Activated naive CD4-positive, alpha-beta T cell treated with anti-CD3 and anti-CD28 coated beads, Interleukin-2, amount 10 ng/mL, durations not matched to agents 7 days and 5 days (primary cell): ENCODE results near the gene DDX51.
"Not testable (repeated sequence)": the region's sequence is repeated elsewhere in the genome, so short reads cannot be mapped to it uniquely, and the experiment has no call there.

ENCODE experiments used
- CTCF ChIA-PET: fragments of 350-600 bp; sonication (Branson Sonifier 250); formaldehyde crosslinking; loops from one replicate; lab custom pipeline; 2021; ENCODE audit warnings: antibody characterized with exemption; lab: Charles Lee
- DNase-seq: peaks from one replicate; pipeline ENCODE4 v3.0.0-alpha.2; 2020
- H3K27ac Mint-ChIP-seq: one replicate; pipeline ENCODE4 v1.8.0; 2021; ENCODE audit warnings: mild to moderate bottlenecking, moderate library complexity, mixed read lengths
- H3K27me3 Mint-ChIP-seq: one replicate; pipeline ENCODE4 v1.8.0; 2021; ENCODE audit warnings: mild to moderate bottlenecking, mixed read lengths
- H3K36me3 Mint-ChIP-seq: one replicate; pipeline ENCODE4 v1.8.0; 2021; ENCODE audit warnings: mixed read lengths
- H3K4me1 Mint-ChIP-seq: one replicate; pipeline ENCODE4 v1.8.0; 2021; ENCODE audit warnings: mixed read lengths
- H3K4me3 Mint-ChIP-seq: one replicate; pipeline ENCODE4 v1.8.0; 2021; ENCODE audit warnings: mild to moderate bottlenecking, moderate library complexity, mixed read lengths
- H3K9me3 Mint-ChIP-seq: one replicate; pipeline ENCODE4 v1.8.0; 2021; ENCODE audit warnings: mixed read lengths

The DDX51 gene

GRCh38 chr12:132140501-132140900, 3.6 kb downstream of the DDX51 start:
- no peak for DNase-seq
- CTCF ChIA-PET, result no interaction called here

GRCh38 chr12:132139912-132140311, 4.2 kb downstream of the DDX51 start:
- Mint-ChIP-seq H3K9me3 (peaks cover 2% of the 10 kb centered on the region), H3K27me3 (peaks cover 8% of the 10 kb centered on the region), H3K4me1 (peaks cover 15% of the 10 kb centered on the region), H3K27ac (no peak overlapping the region), H3K36me3 (peaks cover 29% of the 10 kb centered on the region), H3K4me3 (no peak overlapping the region)
- no peak for DNase-seq
- CTCF ChIA-PET, result interaction anchor here (0.9 kb wide), 1 partner anchor 79 kb away, joined by 5 read pairs; no protein-coding TSS in a partner anchor

More at GRCh38 chr12:132140501-132140900, 3.6 kb downstream of the DDX51 start:
- Mint-ChIP-seq H3K4me3 (no peak overlapping the region), H3K4me1 (peaks cover 20% of the 10 kb centered on the region), H3K9me3 (peaks cover 2% of the 10 kb centered on the region), H3K27ac (no peak overlapping the region), H3K27me3 (peaks cover 8% of the 10 kb centered on the region), H3K36me3 (peaks cover 29% of the 10 kb centered on the region)

GRCh38 chr12:132138941-132139871, 4.9 kb downstream of the DDX51 start:
- Mint-ChIP-seq H3K4me1 (peaks cover 10% of the 10 kb centered on the region), H3K36me3 (peaks cover 28% of the 10 kb centered on the region), H3K4me3 (no peak overlapping the region), H3K27ac (no peak overlapping the region), H3K27me3 (peaks cover 6% of the 10 kb centered on the region), H3K9me3 (peaks cover 2% of the 10 kb centered on the region)
- peak; percentile 13 for DNase-seq
- CTCF ChIA-PET, result interaction anchor here (0.9 kb wide), 1 partner anchor 80 kb away, joined by 5 read pairs; no protein-coding TSS in a partner anchor

GRCh38 chr12:132137483-132138125, 6.5 kb downstream of the DDX51 start:
- Mint-ChIP-seq H3K4me3 (no peak overlapping the region), H3K4me1 (peaks cover 3% of the 10 kb centered on the region), H3K27me3 (no peaks in the 10 kb centered on the region), H3K9me3 (peaks cover 2% of the 10 kb centered on the region), H3K36me3 (peaks cover 26% of the 10 kb centered on the region), H3K27ac (no peak overlapping the region)
- CTCF ChIA-PET, result no interaction called here
- DNase-seq, result no peak

GRCh38 chr12:132136226-132136625, 7.9 kb downstream of the DDX51 start:
- H3K27ac Mint-ChIP-seq, H3K4me3 Mint-ChIP-seq, CTCF ChIA-PET: not testable (repeated sequence)

GRCh38 chr12:132134653-132135183, 9.4 kb downstream of the DDX51 start:
- CTCF ChIA-PET, DNase-seq, H3K27ac Mint-ChIP-seq, H3K4me1 Mint-ChIP-seq, H3K27me3 Mint-ChIP-seq, H3K4me3 Mint-ChIP-seq, H3K9me3 Mint-ChIP-seq: not testable (repeated sequence)
- H3K36me3 Mint-ChIP-seq, result peaks cover 24% of the 10 kb centered on the region

More at GRCh38 chr12:132136226-132136625, 7.9 kb downstream of the DDX51 start:
- DNase-seq, H3K9me3 Mint-ChIP-seq, H3K27me3 Mint-ChIP-seq, H3K4me1 Mint-ChIP-seq: not testable (repeated sequence)
- peaks cover 27% of the 10 kb centered on the region for H3K36me3 Mint-ChIP-seq

- Mint-ChIP-seq H3K4me1 (no peaks in the 10 kb centered on the region), H3K9me3 (peaks cover 2% of the 10 kb centered on the region), H3K36me3 (peaks cover 23% of the 10 kb centered on the region), H3K27me3 (no peaks in the 10 kb centered on the region), H3K4me3 (no peak overlapping the region), H3K27ac (no peak overlapping the region)
- DNase-seq, result peak; percentile 17
- CTCF ChIA-PET, result no interaction called here
Observed at GRCh38 chr12:132133952-132134652, 10.0 kb downstream of the DDX51 start.

- DNase-seq, result no peak
- no peaks in the 10 kb centered on the region for H3K27me3 Mint-ChIP-seq
- H3K36me3 Mint-ChIP-seq, result peaks cover 31% of the 10 kb centered on the region
- H3K4me1 Mint-ChIP-seq, result no peaks in the 10 kb centered on the region
- no peak overlapping the region for H3K4me3 Mint-ChIP-seq
- peaks cover 9% of the 10 kb centered on the region for H3K9me3 Mint-ChIP-seq
- no peak overlapping the region for H3K27ac Mint-ChIP-seq
- CTCF ChIA-PET, result no interaction called here
Observed at GRCh38 chr12:132132609-132133430, 11.3 kb downstream of the DDX51 start.

- DNase-seq, result no peak
- Mint-ChIP-seq H3K36me3 (peaks cover 29% of the 10 kb centered on the region), H3K4me1 (no peaks in the 10 kb centered on the region), H3K27me3 (no peaks in the 10 kb centered on the region), H3K9me3 (peaks cover 12% of the 10 kb centered on the region), H3K27ac (no peak overlapping the region), H3K4me3 (no peak overlapping the region)
- CTCF ChIA-PET, result no interaction called here
Observed at GRCh38 chr12:132131952-132132351, 12.2 kb downstream of the DDX51 start.

- Mint-ChIP-seq H3K27ac (no peak overlapping the region), H3K4me3 (no peak overlapping the region), H3K4me1 (no peaks in the 10 kb centered on the region), H3K36me3 (peaks cover 29% of the 10 kb centered on the region), H3K27me3 (no peaks in the 10 kb centered on the region), H3K9me3 (peaks cover 10% of the 10 kb centered on the region)
- DNase-seq, result no peak
- CTCF ChIA-PET, result no interaction called here
Observed at GRCh38 chr12:132131229-132131628, 12.9 kb downstream of the DDX51 start.

GRCh38 chr12:132130690-132131089, 13.4 kb downstream of the DDX51 start:
- CTCF ChIA-PET, result no interaction called here
- no peak for DNase-seq
- H3K27ac Mint-ChIP-seq, result no peak overlapping the region
- no peaks in the 10 kb centered on the region for H3K27me3 Mint-ChIP-seq
- no peaks in the 10 kb centered on the region for H3K4me1 Mint-ChIP-seq
- H3K4me3 Mint-ChIP-seq, result no peak overlapping the region
- H3K9me3 Mint-ChIP-seq, result peaks cover 10% of the 10 kb centered on the region
- H3K36me3 Mint-ChIP-seq, result peaks cover 33% of the 10 kb centered on the region

- no peak overlapping the region for H3K27ac Mint-ChIP-seq
- no peaks in the 10 kb centered on the region for H3K27me3 Mint-ChIP-seq
- no peaks in the 10 kb centered on the region for H3K4me1 Mint-ChIP-seq
- H3K4me3 Mint-ChIP-seq, result no peak overlapping the region
- DNase-seq, result no peak
- peaks cover 44% of the 10 kb centered on the region for H3K36me3 Mint-ChIP-seq
- peaks cover 10% of the 10 kb centered on the region for H3K9me3 Mint-ChIP-seq
- CTCF ChIA-PET, result no interaction called here
Observed at GRCh38 chr12:132129007-132129406, 15.1 kb downstream of the DDX51 start.

GRCh38 chr12:132127041-132127440, 17.1 kb downstream of the DDX51 start:
- Mint-ChIP-seq H3K36me3 (peaks cover 47% of the 10 kb centered on the region), H3K27me3 (no peaks in the 10 kb centered on the region), H3K4me3 (no peak overlapping the region), H3K27ac (no peak overlapping the region), H3K9me3 (peaks cover 10% of the 10 kb centered on the region), H3K4me1 (no peaks in the 10 kb centered on the region)
- no peak for DNase-seq
- CTCF ChIA-PET, result no interaction called here
